Measurements from ENCODE around the gene MRPS2. TPM values are rescaled to one million over a fixed set of nuclear protein-coding genes. Genes with fewer than 3 reads are reported as not detected.

Gene MRPS2
- total and polyA plus RNA-seq, 2 experiments from 2014 or later, result 83.2 to 116 TPM

- TF ChIP-seq, protein P1, sequence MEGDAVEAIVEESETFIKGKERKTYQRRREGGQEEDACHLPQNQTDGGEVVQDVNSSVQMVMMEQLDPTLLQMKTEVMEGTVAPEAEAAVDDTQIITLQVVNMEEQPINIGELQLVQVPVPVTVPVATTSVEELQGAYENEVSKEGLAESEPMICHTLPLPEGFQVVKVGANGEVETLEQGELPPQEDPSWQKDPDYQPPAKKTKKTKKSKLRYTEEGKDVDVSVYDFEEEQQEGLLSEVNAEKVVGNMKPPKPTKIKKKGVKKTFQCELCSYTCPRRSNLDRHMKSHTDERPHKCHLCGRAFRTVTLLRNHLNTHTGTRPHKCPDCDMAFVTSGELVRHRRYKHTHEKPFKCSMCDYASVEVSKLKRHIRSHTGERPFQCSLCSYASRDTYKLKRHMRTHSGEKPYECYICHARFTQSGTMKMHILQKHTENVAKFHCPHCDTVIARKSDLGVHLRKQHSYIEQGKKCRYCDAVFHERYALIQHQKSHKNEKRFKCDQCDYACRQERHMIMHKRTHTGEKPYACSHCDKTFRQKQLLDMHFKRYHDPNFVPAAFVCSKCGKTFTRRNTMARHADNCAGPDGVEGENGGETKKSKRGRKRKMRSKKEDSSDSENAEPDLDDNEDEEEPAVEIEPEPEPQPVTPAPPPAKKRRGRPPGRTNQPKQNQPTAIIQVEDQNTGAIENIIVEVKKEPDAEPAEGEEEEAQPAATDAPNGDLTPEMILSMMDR (conservative IDR thresholded peaks at IDR 0.05; ENCODE audit: low read depth in 2 of 2), result no peak
- TF ChIP-seq POLR2AphosphoS5 (IDR thresholded peaks at IDR 0.05; ENCODE audit: low read depth), result no peak
- no peak for TF ChIP-seq ZNF331 (CRISPR knock-in tag; IDR thresholded peaks at IDR 0.05; ENCODE audit: low read depth)
- TF ChIP-seq JUNB (IDR thresholded peaks at IDR 0.05; ENCODE audit: unreplicated experiment), result no peak
- TF ChIP-seq, protein P2, sequence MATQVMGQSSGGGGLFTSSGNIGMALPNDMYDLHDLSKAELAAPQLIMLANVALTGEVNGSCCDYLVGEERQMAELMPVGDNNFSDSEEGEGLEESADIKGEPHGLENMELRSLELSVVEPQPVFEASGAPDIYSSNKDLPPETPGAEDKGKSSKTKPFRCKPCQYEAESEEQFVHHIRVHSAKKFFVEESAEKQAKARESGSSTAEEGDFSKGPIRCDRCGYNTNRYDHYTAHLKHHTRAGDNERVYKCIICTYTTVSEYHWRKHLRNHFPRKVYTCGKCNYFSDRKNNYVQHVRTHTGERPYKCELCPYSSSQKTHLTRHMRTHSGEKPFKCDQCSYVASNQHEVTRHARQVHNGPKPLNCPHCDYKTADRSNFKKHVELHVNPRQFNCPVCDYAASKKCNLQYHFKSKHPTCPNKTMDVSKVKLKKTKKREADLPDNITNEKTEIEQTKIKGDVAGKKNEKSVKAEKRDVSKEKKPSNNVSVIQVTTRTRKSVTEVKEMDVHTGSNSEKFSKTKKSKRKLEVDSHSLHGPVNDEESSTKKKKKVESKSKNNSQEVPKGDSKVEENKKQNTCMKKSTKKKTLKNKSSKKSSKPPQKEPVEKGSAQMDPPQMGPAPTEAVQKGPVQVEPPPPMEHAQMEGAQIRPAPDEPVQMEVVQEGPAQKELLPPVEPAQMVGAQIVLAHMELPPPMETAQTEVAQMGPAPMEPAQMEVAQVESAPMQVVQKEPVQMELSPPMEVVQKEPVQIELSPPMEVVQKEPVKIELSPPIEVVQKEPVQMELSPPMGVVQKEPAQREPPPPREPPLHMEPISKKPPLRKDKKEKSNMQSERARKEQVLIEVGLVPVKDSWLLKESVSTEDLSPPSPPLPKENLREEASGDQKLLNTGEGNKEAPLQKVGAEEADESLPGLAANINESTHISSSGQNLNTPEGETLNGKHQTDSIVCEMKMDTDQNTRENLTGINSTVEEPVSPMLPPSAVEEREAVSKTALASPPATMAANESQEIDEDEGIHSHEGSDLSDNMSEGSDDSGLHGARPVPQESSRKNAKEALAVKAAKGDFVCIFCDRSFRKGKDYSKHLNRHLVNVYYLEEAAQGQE (IDR thresholded peaks at IDR 0.05; ENCODE audit: unreplicated experiment), result no peak
- no peak for TF ChIP-seq EZH2 (IDR thresholded peaks at IDR 0.05; ENCODE audit: low read depth, unreplicated experiment)
- TF ChIP-seq CREB1 (CRISPR knock-in tag; IDR thresholded peaks at IDR 0.05; ENCODE audit: low read depth), result no peak
- no peak for TF ChIP-seq ZNF114 (CRISPR knock-in tag; IDR thresholded peaks at IDR 0.05)
- no peak for TF ChIP-seq STAT1 (IDR thresholded peaks at IDR 0.05; ENCODE audit: unreplicated experiment)
- no peak for TF ChIP-seq NANOG (IDR thresholded peaks at IDR 0.05; ENCODE audit: borderline replicate concordance)
- no peak for TF ChIP-seq EZH2phosphoT487 (IDR thresholded peaks at IDR 0.05; ENCODE audit: unreplicated experiment)
Measured at GRCh38 chr9:135487281-135488012, 13.0 kb upstream of the MRPS2 start (continued).

DNA sequence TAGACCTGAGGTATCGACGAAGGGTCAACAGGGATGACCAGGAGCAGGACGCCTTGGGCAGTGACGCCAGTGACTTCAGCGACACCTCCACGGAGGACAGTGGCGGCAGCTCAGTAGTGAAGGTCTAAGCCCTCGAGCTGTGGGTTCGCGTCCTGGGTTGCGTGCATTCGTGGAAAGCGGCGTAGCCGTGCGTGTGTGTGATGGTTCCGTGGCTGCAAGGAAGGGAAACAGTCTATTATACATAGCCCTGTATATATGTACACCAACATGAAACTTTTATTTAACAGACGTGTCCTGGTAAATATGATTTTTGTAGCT, 12.5 kb upstream of the MRPS2 start:
- H3F3A ChIP-seq (replicated peaks; ENCODE audit: low read depth), result no peaks in the 10 kb centered on the region
- peaks cover 44% of the 10 kb centered on the region for H3K36me3 Mint-ChIP-seq (ENCODE audit: low read depth)
- no peaks in the 10 kb centered on the region for H3K9me3 Mint-ChIP-seq
- no peak for TF ChIP-seq ZNF114 (CRISPR knock-in tag; IDR thresholded peaks at IDR 0.05)
- TF ChIP-seq, protein P3, sequence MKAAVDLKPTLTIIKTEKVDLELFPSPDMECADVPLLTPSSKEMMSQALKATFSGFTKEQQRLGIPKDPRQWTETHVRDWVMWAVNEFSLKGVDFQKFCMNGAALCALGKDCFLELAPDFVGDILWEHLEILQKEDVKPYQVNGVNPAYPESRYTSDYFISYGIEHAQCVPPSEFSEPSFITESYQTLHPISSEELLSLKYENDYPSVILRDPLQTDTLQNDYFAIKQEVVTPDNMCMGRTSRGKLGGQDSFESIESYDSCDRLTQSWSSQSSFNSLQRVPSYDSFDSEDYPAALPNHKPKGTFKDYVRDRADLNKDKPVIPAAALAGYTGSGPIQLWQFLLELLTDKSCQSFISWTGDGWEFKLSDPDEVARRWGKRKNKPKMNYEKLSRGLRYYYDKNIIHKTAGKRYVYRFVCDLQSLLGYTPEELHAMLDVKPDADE (IDR thresholded peaks at IDR 0.05), result no peak
- no peak for TF ChIP-seq CREB1 (CRISPR knock-in tag; IDR thresholded peaks at IDR 0.05; ENCODE audit: low read depth)
- TF ChIP-seq STAT1 (IDR thresholded peaks at IDR 0.05; ENCODE audit: unreplicated experiment), result no peak
- TF ChIP-seq, protein P2 (IDR thresholded peaks at IDR 0.05; ENCODE audit: unreplicated experiment), result no peak

More for the DNA sequence above, 12.5 kb upstream of the MRPS2 start:
- H3K4me1 ChIP-seq (ENCODE audit: insufficient read depth), result no peaks in the 10 kb centered on the region
- no peak overlapping the region for H2AFZ ChIP-seq
- no peak overlapping the region for H3K4me2 ChIP-seq
- H3K4me3 ChIP-seq, result no peak overlapping the region
- H4K20me1 ChIP-seq (replicated peaks; ENCODE audit: insufficient read depth), result 0 out of 2 replicates have a peak, but pooled peaks cover 4% of the 10 kb centered on the region
- no peaks in the 10 kb centered on the region for H3K27me3 ChIP-seq (ENCODE audit: insufficient read depth)
- Mint-ChIP-seq H3K4me3 (no peak overlapping the region), H3K27ac (no peak overlapping the region), H3K27me3 (ENCODE audit: insufficient read depth, low read depth, poor library complexity) (peaks cover 6% of the 10 kb centered on the region), H3K4me1 (peaks cover 2% of the 10 kb centered on the region)
- no peak for DNase-seq (ENCODE audit: low spot score)
- no peak overlapping the region for H3K27ac ChIP-seq (ENCODE audit: low read depth)
- no peaks in the 10 kb centered on the region; the same call in 1 of the 2 replicates for H3K79me2 ChIP-seq (replicated peaks; ENCODE audit: insufficient read depth)
- ATAC-seq, result no peak
- H3K36me3 ChIP-seq (ENCODE audit: insufficient read depth), result peaks cover 7% of the 10 kb centered on the region; the same call in 1 of the 2 replicates
- H3K9me2 ChIP-seq (ENCODE audit: insufficient read depth), result no peaks in the 10 kb centered on the region
